ENCODE results near the gene MYO7A. TPM values are rescaled to one million over a fixed set of nuclear protein-coding genes. Genes with fewer than 3 reads are reported as not detected.

MYO7A gene
- total and polyA plus RNA-seq, 9 donors, result 3.1 to 18.7 (median 6.5) TPM

DNA sequence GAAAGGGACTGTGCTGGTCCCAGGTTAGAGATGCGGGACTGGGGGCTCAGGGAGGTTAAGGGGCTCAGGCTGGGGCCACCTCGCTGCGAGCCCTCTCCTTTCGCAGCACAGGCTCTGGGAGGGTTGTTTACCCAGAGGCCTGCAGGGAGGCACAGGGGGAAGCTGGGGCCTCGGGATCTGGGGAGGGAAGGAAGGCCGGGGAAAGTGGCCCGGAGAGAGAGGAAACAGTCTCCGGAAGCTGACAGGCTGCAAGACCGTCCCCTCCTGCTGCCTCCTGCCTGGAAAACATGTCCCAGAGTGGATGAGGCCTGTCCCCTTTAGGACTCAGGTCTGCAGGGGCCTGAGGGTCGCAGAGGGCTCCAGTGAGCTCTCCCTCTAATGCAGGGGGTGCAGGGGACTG, 45.4 kb downstream of the MYO7A start:
- no peak for TF ChIP-seq EP300 (IDR thresholded peaks at IDR 0.05)
- TF ChIP-seq, protein P1, sequence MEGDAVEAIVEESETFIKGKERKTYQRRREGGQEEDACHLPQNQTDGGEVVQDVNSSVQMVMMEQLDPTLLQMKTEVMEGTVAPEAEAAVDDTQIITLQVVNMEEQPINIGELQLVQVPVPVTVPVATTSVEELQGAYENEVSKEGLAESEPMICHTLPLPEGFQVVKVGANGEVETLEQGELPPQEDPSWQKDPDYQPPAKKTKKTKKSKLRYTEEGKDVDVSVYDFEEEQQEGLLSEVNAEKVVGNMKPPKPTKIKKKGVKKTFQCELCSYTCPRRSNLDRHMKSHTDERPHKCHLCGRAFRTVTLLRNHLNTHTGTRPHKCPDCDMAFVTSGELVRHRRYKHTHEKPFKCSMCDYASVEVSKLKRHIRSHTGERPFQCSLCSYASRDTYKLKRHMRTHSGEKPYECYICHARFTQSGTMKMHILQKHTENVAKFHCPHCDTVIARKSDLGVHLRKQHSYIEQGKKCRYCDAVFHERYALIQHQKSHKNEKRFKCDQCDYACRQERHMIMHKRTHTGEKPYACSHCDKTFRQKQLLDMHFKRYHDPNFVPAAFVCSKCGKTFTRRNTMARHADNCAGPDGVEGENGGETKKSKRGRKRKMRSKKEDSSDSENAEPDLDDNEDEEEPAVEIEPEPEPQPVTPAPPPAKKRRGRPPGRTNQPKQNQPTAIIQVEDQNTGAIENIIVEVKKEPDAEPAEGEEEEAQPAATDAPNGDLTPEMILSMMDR (IDR thresholded peaks at IDR 0.05), result no peak
- 87 to 93% (median 91%) methylated on average over 10 of the region's 10 CpGs for WGBS, 3 donors
- Histone ChIP-seq H3K27me3 (no peaks in the 10 kb centered on the region), H3K27ac (no peak overlapping the region), H3K4me1 (ENCODE audit: insufficient read depth) (no peaks in the 10 kb centered on the region), H3K36me3 (no peaks in the 10 kb centered on the region), H3K9me3 (no peaks in the 10 kb centered on the region), H3K4me3 (no peak overlapping the region)
- intact Hi-C loops (cut with DNase I), result no loop called here
- no peak for DNase-seq

GRCh38 chr11:77174559-77174958, 46.5 kb downstream of the MYO7A start:
- intact Hi-C loops (cut with DNase I), result no loop called here
- no peak for TF ChIP-seq POLR2A (IDR thresholded peaks at IDR 0.05)
- TF ChIP-seq EP300 (IDR thresholded peaks at IDR 0.05), result no peak
- TF ChIP-seq, protein P1 (IDR thresholded peaks at IDR 0.05), result no peak
- Histone ChIP-seq H3K9me3 (no peaks in the 10 kb centered on the region), H3K27me3 (no peaks in the 10 kb centered on the region), H3K4me3 (no peak overlapping the region), H3K4me1 (ENCODE audit: insufficient read depth) (peaks cover 7% of the 10 kb centered on the region), H3K36me3 (no peaks in the 10 kb centered on the region), H3K27ac (no peak overlapping the region)
- no peak for DNase-seq
- 65 to 83% (median 74%) methylated on average over 16 of the region's 16 CpGs for WGBS, 3 donors

- no peaks in the 10 kb centered on the region for H3K27me3 ChIP-seq
- WGBS, 3 donors, result 80 to 87% (median 84%) methylated on average over 11 to 15 of the region's 15 CpGs
- peaks cover 7% of the 10 kb centered on the region for H3K4me1 ChIP-seq (ENCODE audit: insufficient read depth)
- DNase-seq, result no peak
- TF ChIP-seq POLR2A (IDR thresholded peaks at IDR 0.05), result no peak
- TF ChIP-seq, protein P1 (IDR thresholded peaks at IDR 0.05), result no peak
- no peak overlapping the region for H3K27ac ChIP-seq
- H3K4me3 ChIP-seq, result no peak overlapping the region
- no peaks in the 10 kb centered on the region for H3K9me3 ChIP-seq
- intact Hi-C loops (cut with DNase I), result no loop called here
- no peaks in the 10 kb centered on the region for H3K36me3 ChIP-seq
Observed at GRCh38 chr11:77175021-77175842, 47.2 kb downstream of the MYO7A start.

- H3K36me3 ChIP-seq, result no peaks in the 10 kb centered on the region
- WGBS, 3 donors, result 60 to 77% (median 72%) methylated on average over 12 of the region's 12 CpGs
- no peaks in the 10 kb centered on the region for H3K27me3 ChIP-seq
- H3K4me1 ChIP-seq (ENCODE audit: insufficient read depth), result peaks cover 7% of the 10 kb centered on the region
- no peak for TF ChIP-seq POLR2A (IDR thresholded peaks at IDR 0.05)
- TF ChIP-seq, protein P1 (IDR thresholded peaks at IDR 0.05), result no peak
- no peak for TF ChIP-seq EP300 (IDR thresholded peaks at IDR 0.05)
- H3K4me3 ChIP-seq, result no peak overlapping the region
- H3K27ac ChIP-seq, result no peak overlapping the region
- intact Hi-C loops (cut with DNase I), result no loop called here
- no peak for DNase-seq
- no peaks in the 10 kb centered on the region for H3K9me3 ChIP-seq
Observed at GRCh38 chr11:77175869-77176539, 48.0 kb downstream of the MYO7A start.

Data from ovary (tissue), 9 donors.